GM19193 (cell line): Measurements from ENCODE around the gene UPK1B.

Source experiments
- POLR2A ChIP-seq: IDR thresholded peaks from 4 replicates; pipeline ENCODE4 v1.6.1; 2011; ENCODE audit not compliant: insufficient read depth, insufficient read length; ENCODE audit errors: extremely low read depth

The UPK1B gene

DNA sequence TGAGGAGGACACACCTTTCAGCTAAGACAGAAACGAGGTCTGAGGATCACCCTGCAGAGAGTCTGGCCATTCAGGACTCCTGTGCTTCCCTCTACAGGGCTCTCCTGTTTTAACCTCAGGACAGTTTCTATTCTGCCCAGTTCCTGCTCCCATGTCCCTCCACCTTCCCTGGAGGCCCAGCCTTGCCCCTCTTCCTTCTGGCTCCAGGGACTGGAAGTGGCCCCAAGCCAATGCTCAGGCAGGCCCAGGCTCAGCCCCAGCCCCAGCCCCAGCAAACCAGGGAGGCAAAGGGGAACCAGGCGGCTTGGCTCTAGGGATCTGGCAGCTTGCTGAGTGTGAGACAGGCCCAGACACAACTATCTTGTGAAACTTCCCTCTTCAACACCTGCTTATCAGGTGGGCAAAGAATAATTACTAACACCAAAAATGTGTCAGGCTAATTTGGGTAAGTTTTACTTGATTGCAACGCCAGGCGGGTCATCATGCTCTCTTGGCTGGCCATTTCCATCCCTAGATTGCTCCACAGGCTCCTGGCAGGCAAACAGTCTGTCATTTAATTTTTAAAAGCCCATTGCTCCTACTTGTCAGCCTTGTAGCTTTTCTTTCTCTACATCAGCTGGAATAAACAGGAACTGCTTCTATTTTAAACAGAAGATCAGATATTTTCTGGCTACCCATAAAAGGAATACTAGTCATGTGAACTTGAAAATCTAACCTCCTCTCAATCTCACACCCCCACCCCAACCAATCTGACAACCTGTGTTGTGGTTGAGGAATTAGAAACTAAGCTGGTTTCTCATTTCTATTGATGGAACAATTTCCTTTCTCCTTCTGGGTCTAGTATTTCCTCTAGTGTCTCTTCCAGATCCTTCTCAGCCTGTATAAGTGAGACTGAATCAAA lies 33.5 kb downstream of the UPK1B start:
- no peak for TF ChIP-seq POLR2A

DNA sequence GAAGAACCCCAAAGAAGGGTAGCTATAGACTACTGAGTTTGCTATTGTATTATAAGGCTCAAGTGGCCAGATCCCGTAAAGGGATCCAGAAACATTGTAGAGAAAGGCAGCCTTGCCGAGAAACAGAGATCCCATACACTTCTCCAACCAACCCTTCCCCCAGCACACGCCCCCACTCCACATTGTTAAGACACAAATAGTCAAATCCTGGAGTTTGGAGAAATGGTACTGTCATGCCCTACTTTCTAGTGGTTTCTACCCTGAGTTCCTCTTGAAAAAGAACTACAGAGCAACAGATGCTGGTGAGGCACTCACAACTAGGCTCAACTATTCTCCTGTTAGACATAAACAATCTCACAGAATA lies 34.1 kb downstream of the UPK1B start:
- TF ChIP-seq POLR2A: no peak

DNA sequence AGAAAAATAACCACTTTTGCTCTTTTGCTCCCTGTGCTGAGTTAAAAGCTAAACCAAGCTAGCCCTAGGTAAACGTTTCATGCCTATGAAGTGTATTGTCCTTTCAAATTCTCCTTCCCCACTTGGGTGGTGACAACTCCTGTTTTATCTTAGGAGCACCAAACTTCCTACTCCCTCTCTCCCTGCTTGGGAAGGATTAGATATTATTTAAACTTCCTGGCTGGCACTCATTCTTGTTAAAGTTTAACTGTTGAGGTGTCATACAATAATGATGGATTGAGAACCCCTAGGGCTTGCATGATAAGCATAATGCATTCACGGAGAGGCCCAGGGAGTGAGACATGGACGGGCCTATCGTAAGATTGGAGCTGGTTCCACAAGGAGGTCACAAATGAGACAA lies 37.8 kb downstream of the UPK1B start:
- TF ChIP-seq POLR2A: no peak

DNA sequence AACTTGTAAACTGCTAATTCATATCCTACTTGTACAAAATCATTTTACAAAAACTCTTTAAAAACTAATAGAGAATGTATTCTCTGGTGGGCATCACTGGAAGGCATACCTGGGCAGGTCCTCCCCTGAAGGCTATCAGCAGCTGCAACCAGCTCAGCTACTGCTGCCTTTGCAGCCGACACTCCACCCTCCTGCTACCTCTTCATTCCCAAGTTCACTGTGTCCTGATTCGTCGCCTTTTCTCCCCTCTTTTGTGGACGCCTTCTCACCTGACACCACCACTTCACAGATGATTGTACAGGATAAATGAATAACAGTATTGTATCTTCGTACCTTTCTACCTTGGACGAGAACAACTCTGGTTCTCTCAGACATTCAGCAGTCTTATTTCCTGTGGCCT lies 38.4 kb downstream of the UPK1B start:
- TF ChIP-seq POLR2A: no peak

DNA sequence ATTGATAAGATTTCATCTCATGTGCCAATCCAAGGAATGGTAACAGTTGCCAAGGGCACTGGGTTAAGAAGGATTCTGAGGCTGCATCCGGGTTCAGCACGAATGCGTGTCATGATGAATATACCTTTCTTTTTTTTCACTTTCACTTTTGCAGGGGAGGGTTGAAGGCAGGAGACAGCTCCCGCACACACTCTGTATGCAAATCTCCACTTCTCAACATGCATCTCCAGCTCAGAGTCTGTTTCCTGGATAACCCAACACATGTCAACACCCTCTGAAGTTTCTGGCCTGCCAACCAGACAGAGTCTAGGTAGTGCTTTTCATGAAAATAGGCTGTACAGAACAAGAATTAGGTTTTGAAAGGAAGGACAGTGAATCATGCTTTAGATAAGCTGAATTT lies 45.7 kb downstream of the UPK1B start:
- no peak for TF ChIP-seq POLR2A

DNA sequence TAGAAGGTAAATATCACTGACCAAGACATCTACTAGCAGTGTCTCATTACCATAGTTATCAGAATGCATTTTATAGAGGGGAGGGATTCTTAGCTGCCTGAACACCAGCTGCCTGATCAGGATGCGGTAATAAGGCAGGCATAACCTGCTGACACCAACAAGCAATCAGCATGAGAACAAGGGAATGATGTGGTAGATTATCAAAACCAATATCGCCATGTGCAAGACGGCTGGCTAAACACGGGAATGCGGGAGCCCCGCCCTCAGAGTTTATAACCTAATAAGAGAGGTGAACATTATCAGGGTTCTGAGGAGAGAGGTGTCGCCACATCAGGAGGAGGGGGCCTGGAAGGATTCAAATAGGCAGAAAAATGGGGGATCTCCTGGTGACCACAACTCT lies 46.8 kb downstream of the UPK1B start:
- no peak for TF ChIP-seq POLR2A

DNA sequence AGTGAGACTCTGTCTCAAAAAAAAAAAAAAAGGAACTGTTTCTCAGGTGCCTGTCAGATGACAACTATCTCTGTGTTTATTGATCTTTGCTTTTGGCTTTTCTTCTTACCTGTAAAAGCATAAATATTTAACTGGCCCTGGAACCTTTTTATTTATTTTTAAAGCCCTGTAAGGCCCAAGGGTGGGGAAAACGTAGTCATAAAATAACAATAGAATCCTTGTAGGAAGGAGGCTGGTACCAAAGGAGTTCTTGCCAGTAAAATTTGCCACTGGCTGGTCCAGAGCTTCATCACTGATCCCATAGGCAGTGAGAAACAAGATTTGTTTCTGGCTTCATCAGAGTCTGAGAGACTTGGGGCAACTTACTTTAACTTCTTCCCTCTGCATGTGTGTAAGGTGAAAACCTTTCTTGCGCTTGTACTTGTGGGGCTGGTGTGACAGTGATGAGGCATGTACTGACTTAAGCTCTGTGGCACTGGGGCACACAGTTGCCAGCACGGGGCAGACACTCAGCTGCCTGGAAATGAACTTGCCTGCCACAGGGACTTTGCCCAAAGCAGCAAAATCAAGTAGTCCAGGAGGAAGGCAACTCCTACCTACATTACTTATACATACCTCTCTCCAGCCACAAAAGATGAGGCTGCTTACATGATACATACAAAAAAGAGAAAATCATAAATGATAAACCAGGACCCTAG lies 47.7 kb downstream of the UPK1B start:
- no peak for TF ChIP-seq POLR2A

DNA sequence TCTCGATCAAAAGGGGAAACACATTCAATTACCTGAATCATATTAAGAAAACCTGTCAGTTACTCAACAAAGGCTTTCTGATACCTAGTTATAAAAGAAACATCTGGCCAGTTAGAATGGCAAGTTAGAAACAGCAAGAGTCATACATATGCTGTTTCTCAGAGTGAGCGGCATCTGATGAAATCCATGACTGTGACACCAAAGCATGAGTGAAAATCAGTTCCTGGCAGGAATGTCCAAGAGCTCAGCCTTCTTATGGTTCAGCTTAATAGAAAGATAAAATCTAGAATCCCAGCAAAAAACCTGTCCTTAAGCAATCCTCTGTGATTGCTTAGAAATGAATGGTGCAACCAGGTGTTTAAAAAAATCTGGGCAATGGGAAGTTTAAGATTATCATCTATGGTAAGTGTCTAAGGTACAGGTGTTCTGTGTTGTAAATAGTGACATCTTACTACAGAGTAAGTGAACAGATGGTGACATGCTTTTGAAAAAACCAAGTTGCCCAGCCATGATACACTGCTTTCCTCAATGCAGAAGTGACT lies 48.5 kb downstream of the UPK1B start:
- TF ChIP-seq POLR2A: no peak

DNA sequence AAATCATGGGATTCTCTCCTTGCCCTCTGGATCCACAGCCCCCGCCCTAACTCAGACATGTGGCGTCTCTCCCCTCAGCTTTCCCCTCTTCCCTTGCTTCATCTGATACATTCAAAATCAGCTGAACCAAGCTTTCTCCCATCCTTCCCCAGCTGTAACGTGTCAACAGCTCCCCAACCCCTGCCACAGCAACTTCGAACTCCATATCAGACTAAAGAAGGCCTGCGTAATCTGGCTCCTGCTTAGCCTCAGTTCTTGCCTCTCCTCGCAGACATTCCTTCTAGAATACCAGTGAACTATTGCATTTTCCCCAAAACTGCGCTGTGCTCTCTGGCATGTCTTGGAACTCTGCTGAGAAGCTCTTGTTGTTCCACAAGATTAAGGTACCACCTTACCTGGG lies 49.0 kb downstream of the UPK1B start:
- no peak for TF ChIP-seq POLR2A

DNA sequence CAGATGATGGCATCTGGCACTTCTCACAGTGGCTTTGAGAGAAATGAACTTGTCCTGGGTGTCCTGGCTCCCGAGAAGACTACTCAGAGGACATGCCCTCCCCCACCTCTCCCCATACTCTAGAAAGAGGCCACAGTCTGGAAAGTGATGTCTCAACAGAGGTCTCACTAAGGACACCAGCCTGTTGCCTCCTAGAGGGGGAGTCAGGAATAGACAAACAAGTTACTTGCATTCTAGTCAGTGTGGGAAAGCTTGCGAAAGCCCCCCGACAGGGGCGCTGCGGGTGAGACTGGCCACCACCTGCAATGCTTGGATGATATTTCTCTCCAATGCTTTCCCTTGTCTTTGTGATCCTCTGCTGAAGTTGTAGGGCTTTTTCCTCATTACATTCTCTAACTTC lies 50.1 kb downstream of the UPK1B start:
- no peak for TF ChIP-seq POLR2A

DNA sequence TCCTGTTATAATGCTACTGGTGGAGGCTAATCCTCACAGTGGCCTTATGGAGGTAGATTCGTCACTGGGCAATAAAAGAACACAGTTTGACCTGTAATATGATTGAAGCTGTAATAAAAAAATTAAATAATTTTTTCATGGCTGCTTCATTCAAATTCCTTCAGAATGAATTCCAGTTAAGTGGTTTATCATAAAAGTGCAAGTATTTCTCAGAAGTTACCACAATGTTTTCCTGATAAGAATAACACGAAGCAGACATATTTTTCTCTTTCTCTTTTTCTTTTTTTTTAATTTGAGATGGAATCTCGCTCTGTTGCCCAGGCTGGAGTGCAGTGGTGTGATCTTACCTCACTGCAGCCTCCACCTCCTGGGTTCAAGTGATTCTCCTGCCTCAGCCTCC lies 51.7 kb downstream of the UPK1B start:
- no peak for TF ChIP-seq POLR2A

DNA sequence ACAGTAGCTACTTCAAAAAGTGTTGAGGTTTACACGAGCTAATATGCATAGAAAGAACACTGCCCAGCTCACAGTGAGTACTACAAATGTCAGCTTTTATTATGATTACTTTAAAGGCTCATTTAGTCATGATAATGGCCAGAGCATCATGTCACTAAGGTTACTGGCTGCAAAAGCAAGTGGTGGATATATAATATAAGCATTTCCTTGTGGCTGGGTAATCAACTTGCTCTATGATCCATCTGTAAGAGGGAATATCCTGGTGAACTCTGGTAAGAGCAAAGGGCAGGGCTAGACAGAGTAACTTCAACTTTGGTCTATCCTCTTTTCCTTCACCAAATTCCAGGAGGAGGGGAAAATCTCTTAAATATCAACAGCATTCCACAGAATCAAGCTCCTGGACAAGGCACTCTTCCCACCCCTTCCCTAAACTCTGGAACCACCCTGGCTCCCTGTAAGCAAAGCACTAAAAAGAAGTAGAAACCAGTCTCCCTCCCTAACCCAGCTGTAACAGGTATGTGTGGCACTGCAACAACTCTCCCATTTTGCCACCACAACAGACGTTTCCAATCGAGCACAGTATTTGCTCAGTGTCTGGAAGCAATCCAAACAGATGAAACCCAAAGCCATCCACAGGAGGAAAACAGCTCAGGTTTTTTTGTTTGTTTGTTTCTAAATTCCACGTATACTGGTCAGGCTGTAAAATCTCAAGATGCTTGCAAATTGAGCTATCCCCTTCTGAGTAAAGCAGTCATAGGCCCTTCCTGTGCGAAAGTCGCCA lies 53.9 kb downstream of the UPK1B start:
- TF ChIP-seq POLR2A: no peak

DNA sequence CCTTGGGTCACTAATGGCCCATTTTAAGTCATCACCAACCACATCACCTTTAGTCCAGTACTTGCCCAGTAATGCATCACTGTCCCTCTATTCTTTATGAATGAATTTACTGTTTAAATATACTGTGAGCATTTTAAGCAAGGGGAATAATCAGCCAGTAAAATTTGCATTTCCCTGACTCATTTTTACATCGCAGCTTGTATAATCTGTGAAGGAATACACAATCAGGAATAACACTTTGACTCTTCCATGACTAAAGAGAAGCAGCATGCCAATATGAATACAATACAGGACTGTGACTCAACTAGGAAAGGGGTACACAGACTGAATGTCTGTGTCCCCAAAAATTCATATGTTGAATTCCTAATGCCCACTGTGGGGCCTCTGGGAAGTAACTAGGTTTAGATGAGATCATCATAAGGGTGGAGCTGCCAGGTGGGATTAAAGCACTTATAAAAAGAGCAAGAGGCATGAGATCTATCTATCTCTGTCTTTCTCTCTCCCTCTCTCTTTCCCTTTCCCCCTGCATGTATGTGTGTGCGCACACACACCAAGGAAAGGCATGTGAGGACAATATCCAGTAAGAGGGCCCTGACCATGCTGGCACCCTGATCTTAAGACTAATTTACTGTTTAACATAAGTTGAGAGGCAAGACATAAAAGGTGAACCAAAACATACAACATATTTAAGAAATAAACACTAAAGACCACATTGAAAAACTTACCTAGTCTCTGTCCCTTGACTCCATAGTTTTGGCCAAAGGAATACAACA lies 55.2 kb downstream of the UPK1B start:
- TF ChIP-seq POLR2A: no peak

DNA sequence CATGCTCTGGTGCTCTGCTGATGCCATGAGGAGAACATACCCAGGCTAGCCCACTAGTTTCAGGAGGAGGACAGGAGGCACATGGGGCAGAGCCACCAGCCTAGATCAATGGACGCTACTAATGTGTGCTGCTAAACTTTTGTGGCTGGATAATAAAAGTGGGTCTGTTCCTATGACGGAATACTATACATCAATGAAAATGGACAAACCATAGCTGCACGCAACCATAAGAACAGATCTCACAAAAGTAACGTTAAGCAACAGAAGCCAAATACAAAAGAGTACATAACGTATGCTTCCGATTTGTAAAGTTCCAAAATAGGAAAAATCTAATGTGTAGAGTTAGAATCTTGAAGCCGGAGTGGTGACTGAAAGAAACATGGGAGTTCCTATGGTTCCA lies 55.8 kb downstream of the UPK1B start:
- TF ChIP-seq POLR2A: no peak
